Eye (tissue), 1 donor: ENCODE data around the gene ACCSL.

Experiments
- DNase-seq: peaks from one replicate; pipeline ENCODE4 v3.0.0-alpha.2; 2015

ACCSL gene

GRCh38 chr11:44104481-44105294, 56.9 kb downstream of the ACCSL start:
- no peak for DNase-seq

- no peak for DNase-seq
Observed at GRCh38 chr11:44108260-44108659, 60.5 kb downstream of the ACCSL start.
